A673 (cell line): ENCODE results near the gene NRXN3. TPM values are rescaled to one million over a fixed set of nuclear protein-coding genes. Genes with fewer than 3 reads are reported as not detected.

ENCODE experiments used
- BruUV-seq: library from RNA; stranded (reverse); fragments of 400-500 nt; replicated peaks from 2 replicates; lab custom pipeline; 2021; lab: Mats Ljungman, UMichigan
- CTCF ChIA-PET: fragments of 300-600 bp; sonication (Branson Sonifier 250); formaldehyde crosslinking; loops from one replicate; lab custom pipeline; 2022; ENCODE audit warnings: antibody characterized with exemption; lab: Charles Lee
- POLR2A ChIA-PET: fragments of 300-600 bp; sonication (Branson Sonifier 250); formaldehyde crosslinking; loops from one replicate; lab custom pipeline; 2022; ENCODE audit warnings: antibody characterized with exemption; ENCODE audit not compliant: low non-redundant PET; lab: Charles Lee
- DNase-seq: peaks from one replicate; pipeline ENCODE4 v3.0.0-alpha.2; 2015; ENCODE audit warnings: low spot score
- H3K27ac ChIP-seq: fragments of 200-600 bp; sonication (generic); 2 replicates; pipeline ENCODE4 v1.5.1; 2016; ENCODE audit warnings: mixed run types, low read depth, mild to moderate bottlenecking, mixed read lengths, antibody characterized with exemption, low read length; ENCODE audit not compliant: poor library complexity, severe bottlenecking
- H3K27me3 ChIP-seq: fragments of 200-600 bp; sonication (generic); replicated peaks from 2 replicates; pipeline ENCODE4 v1.6.1; 2017; ENCODE audit warnings: mixed run types, low read depth, mild to moderate bottlenecking, mixed read lengths, antibody characterized with exemption, low read length; ENCODE audit not compliant: insufficient read depth, poor library complexity
- H3K36me3 ChIP-seq: fragments of 200-600 bp; sonication (generic); 2 replicates; pipeline ENCODE4 v1.6.1; 2016; ENCODE audit warnings: mixed run types, mild to moderate bottlenecking, mixed read lengths, antibody characterized with exemption, low read length; ENCODE audit not compliant: insufficient read depth, poor library complexity, severe bottlenecking
- H3K4me1 ChIP-seq: fragments of 200-600 bp; sonication (generic); 2 replicates; pipeline ENCODE4 v1.6.1; 2017; ENCODE audit warnings: mixed run types, mild to moderate bottlenecking, mixed read lengths, antibody characterized with exemption, low read length; ENCODE audit not compliant: insufficient read depth, poor library complexity, severe bottlenecking
- H3K4me3 ChIP-seq: fragments of 200-600 bp; sonication (generic); 2 replicates; pipeline ENCODE4 v1.5.1; 2016; ENCODE audit warnings: low read depth, mixed run types, mild to moderate bottlenecking, mixed read lengths, low read length; ENCODE audit not compliant: poor library complexity, severe bottlenecking
- H3K9me3 ChIP-seq: fragments of 200-600 bp; sonication (generic); 2 replicates; pipeline ENCODE4 v1.6.1; 2016; ENCODE audit warnings: mixed run types, low read depth, mild to moderate bottlenecking, mixed read lengths, antibody characterized with exemption, low read length; ENCODE audit not compliant: poor library complexity, severe bottlenecking
- CTCF ChIP-seq: fragments of 300-800, 200-600 bp; sonication (generic); conservative IDR thresholded peaks from 2 replicates; pipeline ENCODE4 v1.5.1; 2017; ENCODE audit warnings: low read depth, mild to moderate bottlenecking, antibody characterized with exemption, low read length, moderate library complexity, mixed read lengths
- EZH2 ChIP-seq: fragments of 200-600 bp; sonication (generic); IDR thresholded peaks from 2 replicates; pipeline ENCODE4 v1.6.1; 2017; ENCODE audit warnings: borderline replicate concordance, low read depth, mild to moderate bottlenecking, mixed read lengths, antibody characterized with exemption, low read length; ENCODE audit not compliant: poor library complexity, severe bottlenecking
- intact Hi-C: fragments of 100-400 bp; cut with micrococcal nuclease; formaldehyde crosslinking; loops from one replicate; pipeline ENCODE4 v1.10.0; 2022; ENCODE audit not compliant: unreplicated experiment
- total RNA-seq: library from RNA; stranded (reverse); gene quantifications from 2 replicates; pipeline ENCODE4 v1.2.3, GENCODE V29; 2021

NRXN3 gene
- total RNA-seq, 1 experiment from 2014 or later, result 0.21 TPM

GRCh38 chr14:79332504-79333197 is 1162.5 kb downstream of the NRXN3 start:
- no peak overlapping the region for H3K27ac ChIP-seq
- CTCF ChIA-PET, result no interaction called here
- H3K36me3 ChIP-seq, result no peaks in the 10 kb centered on the region
- BruUV-seq, result no TSS peak
- intact Hi-C loops, result no loop called here
- H3K27me3 ChIP-seq, result peaks cover 3% of the 10 kb centered on the region
- no peaks in the 10 kb centered on the region for H3K4me1 ChIP-seq
- no peak for DNase-seq
- H3K4me3 ChIP-seq, result no peak overlapping the region
- TF ChIP-seq EZH2, result no peak
- TF ChIP-seq CTCF, result no peak
- POLR2A ChIA-PET, result no interaction called here
- no peaks in the 10 kb centered on the region for H3K9me3 ChIP-seq

- ChIA-PET POLR2A (no interaction called here), CTCF (no interaction called here)
- BruUV-seq, result no TSS peak
- H3K4me3 ChIP-seq, result no peak overlapping the region
- DNase-seq, result no peak
- no peaks in the 10 kb centered on the region for H3K9me3 ChIP-seq
- no peaks in the 10 kb centered on the region for H3K36me3 ChIP-seq
- TF ChIP-seq EZH2, result no peak
- TF ChIP-seq CTCF, result no peak
- H3K4me1 ChIP-seq, result no peaks in the 10 kb centered on the region
- intact Hi-C loops, result no loop called here
- peaks cover 5% of the 10 kb centered on the region for H3K27me3 ChIP-seq
- no peak overlapping the region for H3K27ac ChIP-seq
Measured at GRCh38 chr14:79333198-79333546, 1163.0 kb downstream of the NRXN3 start.

GRCh38 chr14:79334272-79334671 is 1164.1 kb downstream of the NRXN3 start:
- Histone ChIP-seq H3K27me3 (peaks cover 5% of the 10 kb centered on the region), H3K36me3 (no peaks in the 10 kb centered on the region), H3K9me3 (no peaks in the 10 kb centered on the region), H3K27ac (no peak overlapping the region), H3K4me1 (no peaks in the 10 kb centered on the region), H3K4me3 (no peak overlapping the region)
- TF ChIP-seq CTCF (no peak), EZH2 (no peak)
- intact Hi-C loops, result no loop called here
- no TSS peak for BruUV-seq
- DNase-seq, result no peak
- CTCF ChIA-PET, result no interaction called here
- POLR2A ChIA-PET, result no interaction called here
